HUES6 (cell line): ENCODE results near the gene ATF6B.
"Not testable (repeated sequence)": the region's sequence is repeated elsewhere in the genome, so short reads cannot be mapped to it uniquely, and the experiment has no call there.

Source experiments
- H3K27ac ChIP-seq: 2 replicates; pipeline ENCODE4 v1.7.0; 2013; ENCODE audit warnings: low read depth, mild to moderate bottlenecking, low read length, inconsistent platforms
- H3K27me3 ChIP-seq: 2 replicates; pipeline ENCODE4 v1.6.1; 2013; ENCODE audit warnings: low read length; ENCODE audit not compliant: control insufficient read depth, insufficient read depth
- H3K36me3 ChIP-seq: 2 replicates; pipeline ENCODE4 v1.6.1; 2013; ENCODE audit warnings: low read length; ENCODE audit not compliant: control insufficient read depth, insufficient read depth
- H3K4me1 ChIP-seq: 2 replicates; pipeline ENCODE4 v1.6.1; 2013; ENCODE audit warnings: low read length; ENCODE audit not compliant: control insufficient read depth, insufficient read depth
- H3K4me3 ChIP-seq: 2 replicates; pipeline ENCODE4 v1.5.1; 2013; ENCODE audit warnings: low read depth, low read length
- H3K9ac ChIP-seq: one replicate; pipeline ENCODE4 v1.6.1; 2013; ENCODE audit warnings: mild to moderate bottlenecking, low read length
- H3K9me3 ChIP-seq: 2 replicates; pipeline ENCODE4 v1.6.1; 2013; ENCODE audit warnings: low read depth, low read length; ENCODE audit not compliant: control insufficient read depth, insufficient read depth

ATF6B gene

GRCh38 chr6:32146687-32147086 lies 18.6 kb upstream of the ATF6B start:
- no peak overlapping the region for H3K9ac ChIP-seq
- H3K36me3 ChIP-seq: no peaks in the 10 kb centered on the region
- H3K9me3 ChIP-seq: no peaks in the 10 kb centered on the region
- H3K4me3 ChIP-seq: 0 out of 2 replicates have a peak overlapping the region, but pooled peaks have one; percentile 8
- H3K4me1 ChIP-seq: peaks cover 38% of the 10 kb centered on the region
- peaks cover 27% of the 10 kb centered on the region for H3K27me3 ChIP-seq
- no peak overlapping the region for H3K27ac ChIP-seq

GRCh38 chr6:32146287-32146686 lies 18.2 kb upstream of the ATF6B start:
- Histone ChIP-seq H3K9me3 (no peaks in the 10 kb centered on the region), H3K36me3 (no peaks in the 10 kb centered on the region), H3K4me3 (no peak overlapping the region), H3K27me3 (peaks cover 24% of the 10 kb centered on the region), H3K27ac (no peak overlapping the region), H3K4me1 (peaks cover 36% of the 10 kb centered on the region), H3K9ac (no peak overlapping the region)

GRCh38 chr6:32144238-32144637 lies 16.2 kb upstream of the ATF6B start:
- H3K27ac ChIP-seq, H3K27me3 ChIP-seq, H3K4me3 ChIP-seq, H3K36me3 ChIP-seq, H3K9ac ChIP-seq, H3K9me3 ChIP-seq: not testable (repeated sequence)
- peaks cover 22% of the 10 kb centered on the region for H3K4me1 ChIP-seq

DNA sequence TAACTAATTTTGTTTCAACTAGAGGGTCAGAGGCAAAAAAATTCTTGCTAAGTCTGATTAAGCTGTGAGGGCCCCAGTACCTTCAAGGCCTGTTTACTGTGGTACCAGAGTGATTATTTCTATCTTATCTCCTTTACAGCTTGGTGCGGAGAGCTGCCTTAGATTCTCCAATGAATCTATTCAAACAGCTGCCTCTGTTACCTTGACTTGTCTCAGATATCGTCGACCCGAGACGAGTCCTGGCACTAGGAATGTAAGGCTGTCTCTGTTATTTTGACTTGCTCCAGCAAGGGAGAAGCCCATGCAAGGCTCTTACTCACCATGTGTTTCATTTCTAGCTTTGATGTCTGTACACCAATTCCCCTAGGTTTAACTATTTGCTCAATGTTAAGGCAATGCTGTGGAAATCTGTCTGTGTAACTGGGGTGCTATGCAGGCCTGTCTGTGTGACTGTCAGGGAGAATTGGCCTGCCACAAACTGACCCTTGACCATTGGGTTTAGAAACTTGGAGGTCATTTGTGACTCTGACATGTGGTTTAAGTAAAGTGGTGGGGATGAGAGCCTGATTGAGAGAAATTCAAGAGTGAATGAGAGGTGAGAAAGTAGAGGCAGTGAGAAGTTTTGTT lies 12.5 kb upstream of the ATF6B start:
- Histone ChIP-seq H3K4me3 (no peak overlapping the region), H3K4me1 (no peaks in the 10 kb centered on the region)

GRCh38 chr6:32139590-32139989 lies 11.5 kb upstream of the ATF6B start:
- Histone ChIP-seq H3K27me3 (no peaks in the 10 kb centered on the region), H3K36me3 (no peaks in the 10 kb centered on the region), H3K9ac (no peak overlapping the region), H3K27ac (no peak overlapping the region), H3K4me1 (no peaks in the 10 kb centered on the region), H3K9me3 (no peaks in the 10 kb centered on the region), H3K4me3 (no peak overlapping the region)

More for the DNA sequence above, 12.5 kb upstream of the ATF6B start:
- H3K36me3 ChIP-seq: no peaks in the 10 kb centered on the region
- H3K9me3 ChIP-seq: no peaks in the 10 kb centered on the region
- no peaks in the 10 kb centered on the region for H3K27me3 ChIP-seq
- no peak overlapping the region for H3K9ac ChIP-seq
- no peak overlapping the region for H3K27ac ChIP-seq

- Histone ChIP-seq H3K9ac (no peak overlapping the region), H3K4me1 (no peaks in the 10 kb centered on the region), H3K27me3 (no peaks in the 10 kb centered on the region), H3K9me3 (no peaks in the 10 kb centered on the region), H3K4me3 (no peak overlapping the region), H3K27ac (no peak overlapping the region), H3K36me3 (no peaks in the 10 kb centered on the region)
Observed at GRCh38 chr6:32137454-32137853, 9.4 kb upstream of the ATF6B start.

- H3K9ac ChIP-seq: no peak overlapping the region
- H3K36me3 ChIP-seq: no peaks in the 10 kb centered on the region
- H3K27ac ChIP-seq: no peak overlapping the region
- H3K4me3 ChIP-seq: no peak overlapping the region
- H3K4me1 ChIP-seq: peaks cover 8% of the 10 kb centered on the region; the same call in 1 of the 2 replicates
- H3K27me3 ChIP-seq: no peaks in the 10 kb centered on the region
- no peaks in the 10 kb centered on the region for H3K9me3 ChIP-seq
Observed at GRCh38 chr6:32133786-32134185, 5.7 kb upstream of the ATF6B start.

GRCh38 chr6:32132110-32132509 lies 4.1 kb upstream of the ATF6B start:
- Histone ChIP-seq H3K36me3 (no peaks in the 10 kb centered on the region), H3K4me1 (peaks cover 16% of the 10 kb centered on the region), H3K27ac (no peak overlapping the region)

DNA sequence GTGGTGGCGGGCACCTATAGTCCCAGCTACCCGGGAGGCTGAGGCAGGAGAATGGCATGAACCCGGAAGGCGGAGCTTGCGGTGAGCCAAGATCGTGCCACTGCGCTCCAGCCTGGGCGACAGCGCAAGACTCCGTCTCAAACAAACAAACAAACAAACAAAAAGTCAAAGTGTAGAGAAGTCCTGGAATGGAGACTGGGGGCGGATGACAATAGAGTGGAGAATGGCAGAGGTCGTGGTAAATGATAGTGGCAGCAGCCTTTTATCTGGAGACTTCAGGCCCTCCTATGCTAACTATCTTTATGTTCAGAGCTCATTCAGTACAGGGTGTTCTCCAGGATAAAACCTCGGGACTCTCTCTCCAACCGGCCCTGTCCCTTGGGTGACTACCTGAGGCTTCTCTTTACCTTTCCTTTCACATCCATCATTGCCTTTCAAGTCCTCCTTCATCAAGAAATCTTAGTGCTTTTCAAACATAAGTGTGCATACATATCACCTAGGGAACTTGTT lies 3.4 kb upstream of the ATF6B start:
- no peaks in the 10 kb centered on the region for H3K36me3 ChIP-seq
- H3K4me1 ChIP-seq: peaks cover 19% of the 10 kb centered on the region
- no peak overlapping the region for H3K9ac ChIP-seq
- H3K27me3 ChIP-seq: no peaks in the 10 kb centered on the region
- no peak overlapping the region for H3K27ac ChIP-seq
- H3K9me3 ChIP-seq: no peaks in the 10 kb centered on the region
- no peak overlapping the region for H3K4me3 ChIP-seq

More at GRCh38 chr6:32132110-32132509, 4.1 kb upstream of the ATF6B start:
- Histone ChIP-seq H3K27me3 (no peaks in the 10 kb centered on the region), H3K9me3 (no peaks in the 10 kb centered on the region), H3K4me3 (no peak overlapping the region), H3K9ac (no peak overlapping the region)

DNA sequence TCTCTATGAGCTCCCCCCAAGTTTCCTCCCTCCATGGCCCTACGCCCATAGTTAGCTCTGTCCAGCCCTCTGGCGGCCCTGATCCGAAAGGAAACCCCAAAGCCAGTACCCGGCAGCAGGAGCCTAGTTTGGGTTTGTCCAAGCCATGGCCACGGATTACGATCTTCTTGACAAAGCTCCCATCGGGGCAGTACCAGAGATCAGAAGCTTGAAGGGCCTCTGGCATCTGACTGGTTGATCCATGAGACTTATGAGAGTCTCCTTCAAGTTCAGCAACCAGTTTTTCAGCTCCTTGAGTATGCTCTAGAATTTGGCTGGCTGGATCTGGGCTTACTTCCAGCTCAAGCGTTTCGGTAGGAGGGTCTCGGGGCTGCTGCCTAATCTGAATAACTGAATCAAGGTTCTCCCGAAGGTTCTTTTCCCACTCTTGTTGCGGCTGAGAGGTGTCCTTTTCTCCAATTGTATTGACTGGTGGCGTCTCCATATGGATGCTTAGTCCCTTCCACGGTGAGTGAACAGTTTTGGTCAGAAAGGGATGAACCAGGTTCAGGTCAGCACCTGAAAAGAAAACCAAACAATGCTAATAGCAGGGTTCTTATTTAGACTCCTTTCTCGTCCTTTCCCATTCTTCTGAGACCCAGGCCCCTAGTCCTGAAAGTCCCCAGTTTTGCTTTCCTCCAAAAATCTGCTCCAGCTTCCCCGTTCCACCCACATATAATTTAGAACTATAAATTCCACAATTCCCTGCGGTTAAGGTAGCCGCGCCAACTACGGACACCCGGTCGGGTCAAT lies 1.4 kb upstream of the ATF6B start:
- H3K9ac ChIP-seq: peak overlapping the region; percentile 48
- H3K36me3 ChIP-seq: peaks cover 7% of the 10 kb centered on the region
- no peak overlapping the region for H3K27ac ChIP-seq
- peaks cover 19% of the 10 kb centered on the region for H3K4me1 ChIP-seq
- peak overlapping the region; percentile 70 for H3K4me3 ChIP-seq
- no peaks in the 10 kb centered on the region for H3K27me3 ChIP-seq
- no peaks in the 10 kb centered on the region for H3K9me3 ChIP-seq

GRCh38 chr6:32128751-32129296 lies 778 bp upstream of the ATF6B start:
- Histone ChIP-seq H3K36me3 (peaks cover 11% of the 10 kb centered on the region), H3K9ac (peak overlapping the region; percentile 12), H3K27ac (no peak overlapping the region), H3K9me3 (no peaks in the 10 kb centered on the region), H3K4me3 (peak overlapping the region; percentile 70), H3K27me3 (no peaks in the 10 kb centered on the region), H3K4me1 (peaks cover 19% of the 10 kb centered on the region)
